K562 (cell line): ENCODE measurements around the gene ZNF74. TPM values are rescaled to one million over a fixed set of nuclear protein-coding genes. Genes with fewer than 3 reads are reported as not detected.

ENCODE experiments used
- NCOA4 ChIP-seq: fragments of 450-650 bp; IDR thresholded peaks from 2 replicates; pipeline ENCODE4 v1.6.1; 2018; ENCODE audit warnings: mild to moderate bottlenecking; ENCODE audit not compliant: partially characterized antibody
- ZNF212 ChIP-seq: fragments of 450-650 bp; formaldehyde crosslinking; IDR thresholded peaks from 2 replicates; pipeline ENCODE4 v1.4.0; 2020; ENCODE audit warnings: mild to moderate bottlenecking
- polyA plus RNA-seq, 8 experiments: library from polyadenylated mRNA; depleted of rRNA in 4 of 8; stranded (reverse) in 5 of 8; unstranded in 3 of 8; fragments of >200 nt; fragmentation: Nextera tagmentation in 2 of 8; fragmentation: Illumina TruSeq in 1 of 8; extraction: Ambion mirVana in 2 of 8; extraction: Trizol in 1 of 8; gene quantifications; 2 replicates each; pipeline versions ENCODE4 v1.2.1 to v1.2.3, GENCODE V29; 2011 to 2014; ENCODE audit warnings: inconsistent platforms in 1 of 8, missing spikeins in 1 of 8
- total RNA-seq, 7 experiments: library from RNA; depleted of rRNA in 6 of 7; stranded (reverse); fragments of >200 nt in 6 of 7; fragmentation: Illumina TruSeq in 2 of 7; extraction: Trizol in 2 of 7; gene quantifications; 2 replicates each; pipeline versions ENCODE4 v1.2.1 to v1.2.3, GENCODE V29; 2011 to 2021; ENCODE audit warnings: low replicate concordance in 1 of 7
- TF ChIP-seq, protein P1 (sequence below): fragments of 450-650 bp; formaldehyde crosslinking; IDR thresholded peaks from 2 replicates; pipeline ENCODE4 v1.4.0; 2022; ENCODE audit warnings: missing genetic modification characterization
- TF ChIP-seq, protein P2 (sequence below): sonication (generic); formaldehyde crosslinking; IDR thresholded peaks from 2 replicates; pipeline ENCODE4 v1.8.1; 2022; ENCODE audit warnings: missing genetic modification reagents
- TF ChIP-seq, protein P3 (sequence below): sonication (generic); formaldehyde crosslinking; IDR thresholded peaks from 2 replicates; pipeline ENCODE4 v1.8.1; 2023; ENCODE audit warnings: mild to moderate bottlenecking, missing genetic modification reagents, moderate library complexity
- TF ChIP-seq, protein P4 (sequence below): sonication (generic); formaldehyde crosslinking; IDR thresholded peaks from 2 replicates; pipeline ENCODE4 v1.8.1; 2023; ENCODE audit warnings: missing genetic modification reagents, mild to moderate bottlenecking, borderline replicate concordance
- TF ChIP-seq, protein P5 (sequence below), 2 experiments: fragments of 150-350 bp in 1 of 2; IDR thresholded peaks; 2 replicates each; pipeline ENCODE4 v1.6.1; 2012 to 2016; ENCODE audit warnings: low read depth in 2 of 2, low read length in 2 of 2, mild to moderate bottlenecking in 1 of 2, moderate library complexity in 1 of 2
- TF ChIP-seq, protein P6 (sequence below): sonication (generic); formaldehyde crosslinking; IDR thresholded peaks from 2 replicates; pipeline ENCODE4 v1.8.0; 2022; ENCODE audit warnings: mild to moderate bottlenecking, missing genetic modification reagents
- TF ChIP-seq, protein P7 (sequence below): sonication (generic); formaldehyde crosslinking; IDR thresholded peaks from 2 replicates; pipeline ENCODE4 v1.4.0; 2020; ENCODE audit warnings: mild to moderate bottlenecking, missing genetic modification reagents

The ZNF74 gene
- total and polyA plus RNA-seq, 9 of the 15 experiments (the other 6 are each of a cell fraction or from before 2014, with no cell fraction given) = 2.4 to 53.5 (median 31.5) TPM

DNA sequence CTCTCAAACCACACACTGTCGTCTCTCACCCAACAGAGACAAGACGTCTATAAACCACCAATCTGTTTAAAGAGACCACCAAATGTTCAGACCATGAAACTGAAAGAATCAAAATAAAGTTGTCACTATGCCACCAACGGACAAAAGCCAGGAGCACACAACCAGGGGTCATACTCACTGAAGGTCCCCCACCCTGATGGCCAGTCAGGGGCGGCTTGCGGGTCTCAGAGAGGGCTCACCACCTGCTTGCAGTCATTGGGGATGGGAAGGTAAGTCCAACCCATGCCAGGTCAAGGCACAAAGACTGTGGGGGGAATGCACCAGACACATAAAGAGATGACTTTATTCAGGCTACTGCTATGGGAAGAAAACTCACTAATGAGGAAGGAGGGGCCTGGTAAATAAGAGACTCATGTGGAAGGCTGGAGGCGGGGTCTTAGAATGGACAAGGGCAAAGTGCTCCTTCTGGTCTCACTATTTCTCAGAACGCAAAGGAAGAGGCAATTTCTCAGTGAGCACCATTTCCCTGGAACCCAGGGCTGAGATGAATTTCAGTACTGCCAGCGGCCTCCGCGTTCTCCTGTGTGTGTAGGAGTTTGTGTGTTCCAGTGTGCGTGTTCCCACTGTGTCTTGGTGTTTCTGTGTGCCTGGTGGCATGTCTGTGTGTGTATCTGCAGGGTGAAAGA, 26.3 kb downstream of the ZNF74 start (continued):
- TF ChIP-seq, protein P1, sequence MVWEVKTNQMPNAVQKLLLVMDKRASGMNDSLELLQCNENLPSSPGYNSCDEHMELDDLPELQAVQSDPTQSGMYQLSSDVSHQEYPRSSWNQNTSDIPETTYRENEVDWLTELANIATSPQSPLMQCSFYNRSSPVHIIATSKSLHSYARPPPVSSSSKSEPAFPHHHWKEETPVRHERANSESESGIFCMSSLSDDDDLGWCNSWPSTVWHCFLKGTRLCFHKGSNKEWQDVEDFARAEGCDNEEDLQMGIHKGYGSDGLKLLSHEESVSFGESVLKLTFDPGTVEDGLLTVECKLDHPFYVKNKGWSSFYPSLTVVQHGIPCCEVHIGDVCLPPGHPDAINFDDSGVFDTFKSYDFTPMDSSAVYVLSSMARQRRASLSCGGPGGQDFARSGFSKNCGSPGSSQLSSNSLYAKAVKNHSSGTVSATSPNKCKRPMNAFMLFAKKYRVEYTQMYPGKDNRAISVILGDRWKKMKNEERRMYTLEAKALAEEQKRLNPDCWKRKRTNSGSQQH (CRISPR knock-in tag) = peak; percentile 3; the same call in 1 of the 2 replicates
- TF ChIP-seq, protein P2, sequence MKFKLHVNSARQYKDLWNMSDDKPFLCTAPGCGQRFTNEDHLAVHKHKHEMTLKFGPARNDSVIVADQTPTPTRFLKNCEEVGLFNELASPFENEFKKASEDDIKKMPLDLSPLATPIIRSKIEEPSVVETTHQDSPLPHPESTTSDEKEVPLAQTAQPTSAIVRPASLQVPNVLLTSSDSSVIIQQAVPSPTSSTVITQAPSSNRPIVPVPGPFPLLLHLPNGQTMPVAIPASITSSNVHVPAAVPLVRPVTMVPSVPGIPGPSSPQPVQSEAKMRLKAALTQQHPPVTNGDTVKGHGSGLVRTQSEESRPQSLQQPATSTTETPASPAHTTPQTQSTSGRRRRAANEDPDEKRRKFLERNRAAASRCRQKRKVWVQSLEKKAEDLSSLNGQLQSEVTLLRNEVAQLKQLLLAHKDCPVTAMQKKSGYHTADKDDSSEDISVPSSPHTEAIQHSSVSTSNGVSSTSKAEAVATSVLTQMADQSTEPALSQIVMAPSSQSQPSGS (CRISPR knock-in tag) = no peak
- TF ChIP-seq, protein P3, sequence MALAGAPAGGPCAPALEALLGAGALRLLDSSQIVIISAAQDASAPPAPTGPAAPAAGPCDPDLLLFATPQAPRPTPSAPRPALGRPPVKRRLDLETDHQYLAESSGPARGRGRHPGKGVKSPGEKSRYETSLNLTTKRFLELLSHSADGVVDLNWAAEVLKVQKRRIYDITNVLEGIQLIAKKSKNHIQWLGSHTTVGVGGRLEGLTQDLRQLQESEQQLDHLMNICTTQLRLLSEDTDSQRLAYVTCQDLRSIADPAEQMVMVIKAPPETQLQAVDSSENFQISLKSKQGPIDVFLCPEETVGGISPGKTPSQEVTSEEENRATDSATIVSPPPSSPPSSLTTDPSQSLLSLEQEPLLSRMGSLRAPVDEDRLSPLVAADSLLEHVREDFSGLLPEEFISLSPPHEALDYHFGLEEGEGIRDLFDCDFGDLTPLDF (CRISPR knock-in tag) = no peak
- TF ChIP-seq ZNF212 (CRISPR knock-in tag) (no peak), NCOA4 (no peak)
- TF ChIP-seq, protein P4, sequence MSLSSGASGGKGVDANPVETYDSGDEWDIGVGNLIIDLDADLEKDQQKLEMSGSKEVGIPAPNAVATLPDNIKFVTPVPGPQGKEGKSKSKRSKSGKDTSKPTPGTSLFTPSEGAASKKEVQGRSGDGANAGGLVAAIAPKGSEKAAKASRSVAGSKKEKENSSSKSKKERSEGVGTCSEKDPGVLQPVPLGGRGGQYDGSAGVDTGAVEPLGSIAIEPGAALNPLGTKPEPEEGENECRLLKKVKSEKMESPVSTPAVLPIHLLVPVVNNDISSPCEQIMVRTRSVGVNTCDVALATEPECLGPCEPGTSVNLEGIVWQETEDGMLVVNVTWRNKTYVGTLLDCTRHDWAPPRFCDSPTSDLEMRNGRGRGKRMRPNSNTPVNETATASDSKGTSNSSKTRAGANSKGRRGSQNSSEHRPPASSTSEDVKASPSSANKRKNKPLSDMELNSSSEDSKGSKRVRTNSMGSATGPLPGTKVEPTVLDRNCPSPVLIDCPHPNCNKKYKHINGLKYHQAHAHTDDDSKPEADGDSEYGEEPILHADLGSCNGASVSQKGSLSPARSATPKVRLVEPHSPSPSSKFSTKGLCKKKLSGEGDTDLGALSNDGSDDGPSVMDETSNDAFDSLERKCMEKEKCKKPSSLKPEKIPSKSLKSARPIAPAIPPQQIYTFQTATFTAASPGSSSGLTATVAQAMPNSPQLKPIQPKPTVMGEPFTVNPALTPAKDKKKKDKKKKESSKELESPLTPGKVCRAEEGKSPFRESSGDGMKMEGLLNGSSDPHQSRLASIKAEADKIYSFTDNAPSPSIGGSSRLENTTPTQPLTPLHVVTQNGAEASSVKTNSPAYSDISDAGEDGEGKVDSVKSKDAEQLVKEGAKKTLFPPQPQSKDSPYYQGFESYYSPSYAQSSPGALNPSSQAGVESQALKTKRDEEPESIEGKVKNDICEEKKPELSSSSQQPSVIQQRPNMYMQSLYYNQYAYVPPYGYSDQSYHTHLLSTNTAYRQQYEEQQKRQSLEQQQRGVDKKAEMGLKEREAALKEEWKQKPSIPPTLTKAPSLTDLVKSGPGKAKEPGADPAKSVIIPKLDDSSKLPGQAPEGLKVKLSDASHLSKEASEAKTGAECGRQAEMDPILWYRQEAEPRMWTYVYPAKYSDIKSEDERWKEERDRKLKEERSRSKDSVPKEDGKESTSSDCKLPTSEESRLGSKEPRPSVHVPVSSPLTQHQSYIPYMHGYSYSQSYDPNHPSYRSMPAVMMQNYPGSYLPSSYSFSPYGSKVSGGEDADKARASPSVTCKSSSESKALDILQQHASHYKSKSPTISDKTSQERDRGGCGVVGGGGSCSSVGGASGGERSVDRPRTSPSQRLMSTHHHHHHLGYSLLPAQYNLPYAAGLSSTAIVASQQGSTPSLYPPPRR (CRISPR knock-in tag) = no peak
- TF ChIP-seq, protein P5, sequence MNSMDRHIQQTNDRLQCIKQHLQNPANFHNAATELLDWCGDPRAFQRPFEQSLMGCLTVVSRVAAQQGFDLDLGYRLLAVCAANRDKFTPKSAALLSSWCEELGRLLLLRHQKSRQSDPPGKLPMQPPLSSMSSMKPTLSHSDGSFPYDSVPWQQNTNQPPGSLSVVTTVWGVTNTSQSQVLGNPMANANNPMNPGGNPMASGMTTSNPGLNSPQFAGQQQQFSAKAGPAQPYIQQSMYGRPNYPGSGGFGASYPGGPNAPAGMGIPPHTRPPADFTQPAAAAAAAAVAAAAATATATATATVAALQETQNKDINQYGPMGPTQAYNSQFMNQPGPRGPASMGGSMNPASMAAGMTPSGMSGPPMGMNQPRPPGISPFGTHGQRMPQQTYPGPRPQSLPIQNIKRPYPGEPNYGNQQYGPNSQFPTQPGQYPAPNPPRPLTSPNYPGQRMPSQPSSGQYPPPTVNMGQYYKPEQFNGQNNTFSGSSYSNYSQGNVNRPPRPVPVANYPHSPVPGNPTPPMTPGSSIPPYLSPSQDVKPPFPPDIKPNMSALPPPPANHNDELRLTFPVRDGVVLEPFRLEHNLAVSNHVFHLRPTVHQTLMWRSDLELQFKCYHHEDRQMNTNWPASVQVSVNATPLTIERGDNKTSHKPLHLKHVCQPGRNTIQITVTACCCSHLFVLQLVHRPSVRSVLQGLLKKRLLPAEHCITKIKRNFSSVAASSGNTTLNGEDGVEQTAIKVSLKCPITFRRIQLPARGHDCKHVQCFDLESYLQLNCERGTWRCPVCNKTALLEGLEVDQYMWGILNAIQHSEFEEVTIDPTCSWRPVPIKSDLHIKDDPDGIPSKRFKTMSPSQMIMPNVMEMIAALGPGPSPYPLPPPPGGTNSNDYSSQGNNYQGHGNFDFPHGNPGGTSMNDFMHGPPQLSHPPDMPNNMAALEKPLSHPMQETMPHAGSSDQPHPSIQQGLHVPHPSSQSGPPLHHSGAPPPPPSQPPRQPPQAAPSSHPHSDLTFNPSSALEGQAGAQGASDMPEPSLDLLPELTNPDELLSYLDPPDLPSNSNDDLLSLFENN (IDR thresholded peaks at IDR 0.05; ENCODE audit: low read depth in 2 of 2, low read length in 2 of 2) = no peak
- TF ChIP-seq, protein P6, sequence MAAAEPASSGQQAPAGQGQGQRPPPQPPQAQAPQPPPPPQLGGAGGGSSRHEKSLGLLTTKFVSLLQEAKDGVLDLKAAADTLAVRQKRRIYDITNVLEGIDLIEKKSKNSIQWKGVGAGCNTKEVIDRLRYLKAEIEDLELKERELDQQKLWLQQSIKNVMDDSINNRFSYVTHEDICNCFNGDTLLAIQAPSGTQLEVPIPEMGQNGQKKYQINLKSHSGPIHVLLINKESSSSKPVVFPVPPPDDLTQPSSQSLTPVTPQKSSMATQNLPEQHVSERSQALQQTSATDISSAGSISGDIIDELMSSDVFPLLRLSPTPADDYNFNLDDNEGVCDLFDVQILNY (CRISPR knock-in tag) = no peak
- TF ChIP-seq, protein P7, sequence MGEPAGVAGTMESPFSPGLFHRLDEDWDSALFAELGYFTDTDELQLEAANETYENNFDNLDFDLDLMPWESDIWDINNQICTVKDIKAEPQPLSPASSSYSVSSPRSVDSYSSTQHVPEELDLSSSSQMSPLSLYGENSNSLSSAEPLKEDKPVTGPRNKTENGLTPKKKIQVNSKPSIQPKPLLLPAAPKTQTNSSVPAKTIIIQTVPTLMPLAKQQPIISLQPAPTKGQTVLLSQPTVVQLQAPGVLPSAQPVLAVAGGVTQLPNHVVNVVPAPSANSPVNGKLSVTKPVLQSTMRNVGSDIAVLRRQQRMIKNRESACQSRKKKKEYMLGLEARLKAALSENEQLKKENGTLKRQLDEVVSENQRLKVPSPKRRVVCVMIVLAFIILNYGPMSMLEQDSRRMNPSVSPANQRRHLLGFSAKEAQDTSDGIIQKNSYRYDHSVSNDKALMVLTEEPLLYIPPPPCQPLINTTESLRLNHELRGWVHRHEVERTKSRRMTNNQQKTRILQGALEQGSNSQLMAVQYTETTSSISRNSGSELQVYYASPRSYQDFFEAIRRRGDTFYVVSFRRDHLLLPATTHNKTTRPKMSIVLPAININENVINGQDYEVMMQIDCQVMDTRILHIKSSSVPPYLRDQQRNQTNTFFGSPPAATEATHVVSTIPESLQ (CRISPR knock-in tag) = no peak
